Karpas-422 (cell line): ENCODE data around the gene ARHGAP4. TPM values are rescaled to one million over a fixed set of nuclear protein-coding genes. Genes with fewer than 3 reads are reported as not detected.

Source experiments
- DNase-seq: peaks from one replicate; pipeline ENCODE4 v3.0.0-alpha.2; 2015
- H2AFZ ChIP-seq: fragments of 200-600 bp; sonication (generic); 2 replicates; pipeline ENCODE4 v1.6.1; 2014; ENCODE audit warnings: antibody characterized with exemption, low read length, mixed read lengths
- H3K27ac ChIP-seq: fragments of 200-600 bp; sonication (generic); 2 replicates; pipeline ENCODE4 v1.5.1; 2014; ENCODE audit warnings: mild to moderate bottlenecking, low read length, moderate library complexity
- H3K27me3 ChIP-seq: fragments of 200-600 bp; sonication (generic); 2 replicates; pipeline ENCODE4 v1.6.1; 2014; ENCODE audit warnings: low read length, mixed read lengths
- H3K36me3 ChIP-seq: fragments of 200-600 bp; sonication (generic); 2 replicates; pipeline ENCODE4 v1.6.1; 2014; ENCODE audit warnings: low read length, mixed read lengths; ENCODE audit not compliant: insufficient read depth
- H3K4me1 ChIP-seq: fragments of 200-600 bp; sonication (generic); 2 replicates; pipeline ENCODE4 v1.6.1; 2014; ENCODE audit warnings: mild to moderate bottlenecking, low read length, mixed read lengths
- H3K4me2 ChIP-seq: fragments of 200-600 bp; sonication (generic); 2 replicates; pipeline ENCODE4 v1.6.1; 2014; ENCODE audit warnings: low read length, low read depth, mild to moderate bottlenecking; ENCODE audit not compliant: poor library complexity, severe bottlenecking
- H3K4me3 ChIP-seq: fragments of 200-600 bp; sonication (generic); 2 replicates; pipeline ENCODE4 v1.5.1; 2014; ENCODE audit warnings: mild to moderate bottlenecking, antibody characterized with exemption, low read length, mixed read lengths
- H3K79me2 ChIP-seq: fragments of 200-600 bp; sonication (generic); 2 replicates; pipeline ENCODE4 v1.6.1; 2014; ENCODE audit warnings: mild to moderate bottlenecking, low read length, mixed read lengths
- H3K9ac ChIP-seq: fragments of 200-600 bp; sonication (generic); 2 replicates; pipeline ENCODE4 v1.6.0; 2014; ENCODE audit warnings: low read length
- H3K9me2 ChIP-seq: fragments of 200-600 bp; sonication (generic), shearing (Covaris generic); replicated peaks from 2 replicates; pipeline ENCODE4 v1.6.0; 2014; ENCODE audit warnings: mild to moderate bottlenecking, low read length, moderate library complexity; ENCODE audit not compliant: insufficient read depth
- H3K9me3 ChIP-seq: fragments of 300-700, 200-600 bp; sonication (generic); 2 replicates; pipeline ENCODE4 v1.6.1; 2014; ENCODE audit warnings: low read length, mixed read lengths
- H4K20me1 ChIP-seq: fragments of 200-600 bp; sonication (generic); 2 replicates; pipeline ENCODE4 v1.6.1; 2014; ENCODE audit warnings: mild to moderate bottlenecking, antibody characterized with exemption, low read length, low read depth; ENCODE audit not compliant: insufficient read depth
- total RNA-seq: library from RNA; depleted of rRNA; stranded (reverse); fragments of >200 nt; shearing (Covaris generic); gene quantifications from 2 replicates; pipeline ENCODE4 v1.2.3, GENCODE V29; 2014; ENCODE audit warnings: low replicate concordance

Gene ARHGAP4
- total RNA-seq, 1 experiment from 2014 or later, result 104 TPM

DNA sequence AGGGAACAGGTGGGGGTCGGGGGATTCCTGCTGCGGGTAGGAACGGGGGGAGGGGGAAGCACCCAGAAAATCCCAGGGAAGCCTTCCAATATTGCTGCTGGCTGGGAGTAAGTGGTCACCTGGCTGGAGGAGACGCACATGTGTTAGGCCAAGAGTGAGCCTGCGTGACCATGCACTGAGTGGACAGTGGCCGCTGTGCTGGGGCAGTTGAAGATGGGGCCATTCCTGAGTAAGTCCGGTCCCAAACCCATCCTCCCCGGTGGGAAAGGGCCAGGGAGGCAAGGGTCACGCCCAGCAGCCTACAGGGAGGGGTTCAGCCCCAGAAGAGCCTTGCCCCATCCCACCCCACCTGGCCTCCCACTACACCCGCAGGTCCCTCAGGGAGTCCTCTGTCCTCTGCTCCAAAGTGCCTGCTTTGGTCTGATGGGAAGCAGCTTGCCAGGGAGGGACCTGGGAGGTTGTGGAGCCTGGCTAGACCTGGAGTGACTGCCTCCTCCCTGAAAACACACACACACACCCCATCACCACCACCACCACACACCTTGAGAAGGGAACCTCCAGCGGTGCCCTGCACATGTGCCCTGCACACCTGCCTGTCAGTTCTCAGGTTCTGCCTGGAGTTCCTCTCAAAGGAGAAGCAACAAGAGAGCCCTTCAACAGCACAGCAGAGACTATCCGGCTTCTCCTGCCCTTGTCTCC is 46.2 kb downstream of the ARHGAP4 start:
- Histone ChIP-seq H2AFZ (no peak overlapping the region), H3K9me2 (no peaks in the 10 kb centered on the region), H3K9ac (no peak overlapping the region), H3K4me3 (no peak overlapping the region), H3K36me3 (no peaks in the 10 kb centered on the region), H3K27me3 (no peaks in the 10 kb centered on the region), H3K79me2 (no peaks in the 10 kb centered on the region), H3K4me1 (no peaks in the 10 kb centered on the region), H3K27ac (no peak overlapping the region), H4K20me1 (0 out of 2 replicates have a peak, but pooled peaks cover 5% of the 10 kb centered on the region), H3K9me3 (no peaks in the 10 kb centered on the region), H3K4me2 (no peak overlapping the region)
- no peak for DNase-seq

DNA sequence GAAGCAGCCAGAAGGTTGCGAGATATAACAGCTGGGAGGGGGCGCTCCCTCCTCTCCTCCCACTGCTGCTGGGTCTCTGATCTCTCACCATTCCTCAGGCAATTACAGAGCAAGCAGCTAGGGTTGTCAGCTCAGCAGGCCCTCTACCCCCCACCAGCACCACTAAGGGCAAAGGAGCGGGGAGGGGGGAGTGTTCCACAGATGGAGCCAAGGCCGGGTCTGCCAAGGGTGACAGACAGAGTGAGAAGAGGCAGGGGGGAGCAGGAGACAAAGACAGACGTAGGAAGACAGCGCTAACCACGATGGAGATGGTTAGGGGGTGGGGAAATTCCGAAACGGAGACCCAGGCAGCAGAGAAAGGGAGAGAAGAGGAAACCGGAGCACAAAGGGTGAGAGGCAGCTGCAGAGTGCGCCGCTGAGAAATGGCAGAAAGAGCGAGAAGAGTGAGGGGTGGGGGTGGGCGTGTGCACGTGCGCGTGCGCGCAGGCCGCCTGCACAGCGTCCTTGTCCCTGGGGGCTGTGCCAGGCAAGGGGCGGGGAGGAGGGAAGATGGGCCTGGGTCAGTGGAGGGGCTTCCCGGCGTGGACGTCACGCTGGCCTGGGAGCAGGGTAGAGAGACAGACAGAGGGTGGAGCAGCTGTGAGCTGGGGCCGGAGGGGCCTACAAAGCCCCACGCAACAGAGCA is 47.0 kb downstream of the ARHGAP4 start:
- Histone ChIP-seq H3K9ac (no peak overlapping the region), H3K9me3 (no peaks in the 10 kb centered on the region), H3K27ac (no peak overlapping the region), H3K36me3 (no peaks in the 10 kb centered on the region), H3K9me2 (no peaks in the 10 kb centered on the region), H3K4me1 (no peaks in the 10 kb centered on the region), H2AFZ (no peak overlapping the region), H3K79me2 (no peaks in the 10 kb centered on the region), H3K4me2 (no peak overlapping the region), H3K27me3 (no peaks in the 10 kb centered on the region), H4K20me1 (0 out of 2 replicates have a peak, but pooled peaks cover 5% of the 10 kb centered on the region), H3K4me3 (no peak overlapping the region)
- no peak for DNase-seq

DNA sequence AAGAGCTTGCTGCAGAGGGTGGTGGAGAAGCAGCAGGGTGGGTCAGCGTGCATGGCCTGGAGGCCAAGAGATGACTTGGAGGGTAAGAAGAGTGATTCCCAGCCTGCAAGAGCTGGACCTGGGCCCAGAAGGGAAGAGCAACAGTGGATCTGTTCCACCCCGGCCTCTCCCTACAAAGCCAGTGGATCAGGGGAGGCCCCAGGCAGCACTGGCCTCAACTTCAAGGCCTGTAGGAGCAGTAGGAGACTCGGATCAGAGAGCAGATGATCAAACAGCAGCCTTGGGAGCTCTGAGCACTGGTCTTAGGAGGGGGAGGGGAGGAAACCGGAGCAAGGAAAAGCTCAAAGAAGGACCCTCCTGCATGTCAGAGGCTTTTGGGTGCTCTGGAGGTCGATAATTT is 47.7 kb downstream of the ARHGAP4 start:
- Histone ChIP-seq H4K20me1 (0 out of 2 replicates have a peak, but pooled peaks cover 5% of the 10 kb centered on the region), H2AFZ (no peak overlapping the region), H3K36me3 (no peaks in the 10 kb centered on the region), H3K27ac (no peak overlapping the region), H3K79me2 (no peaks in the 10 kb centered on the region), H3K4me2 (no peak overlapping the region), H3K4me3 (no peak overlapping the region), H3K9me3 (no peaks in the 10 kb centered on the region), H3K27me3 (no peaks in the 10 kb centered on the region), H3K9me2 (no peaks in the 10 kb centered on the region), H3K9ac (no peak overlapping the region), H3K4me1 (no peaks in the 10 kb centered on the region)
- no peak for DNase-seq

DNA sequence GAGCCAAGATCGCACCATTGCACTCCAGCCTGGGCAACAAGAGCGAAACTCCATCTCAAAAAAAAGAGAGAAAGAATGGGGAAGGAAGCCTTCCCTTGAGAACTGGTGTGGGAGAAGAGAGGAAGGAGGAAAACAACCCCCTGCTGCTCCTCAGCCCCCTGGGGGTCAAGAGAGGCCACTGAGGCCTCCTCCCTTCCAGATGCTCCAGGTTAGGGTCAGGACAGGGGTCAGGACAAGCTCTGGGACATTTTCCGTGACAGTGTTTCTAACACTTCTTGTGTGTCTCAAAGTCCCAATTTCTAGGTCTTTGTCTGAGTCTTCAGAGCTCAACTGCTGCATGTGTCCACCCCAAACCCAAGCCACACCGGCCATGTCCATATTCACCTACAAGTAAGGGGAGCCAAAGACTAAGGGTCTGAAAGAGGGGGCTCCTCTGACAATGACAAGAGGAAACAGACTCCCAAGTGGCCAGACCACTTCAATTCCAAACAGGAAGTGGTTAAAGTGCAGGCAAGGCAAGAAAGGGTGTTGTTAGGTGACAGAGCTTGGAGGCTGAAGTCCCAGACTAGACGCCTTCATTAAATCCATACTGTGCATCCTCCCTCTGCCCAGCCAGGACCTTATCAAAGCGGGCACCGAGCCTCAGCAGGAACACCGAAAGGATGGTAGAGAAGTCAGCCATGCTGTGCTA is 48.3 kb downstream of the ARHGAP4 start:
- Histone ChIP-seq H3K4me2 (no peak overlapping the region), H3K4me3 (no peak overlapping the region), H3K9me2 (no peaks in the 10 kb centered on the region), H3K27me3 (no peaks in the 10 kb centered on the region), H3K79me2 (no peaks in the 10 kb centered on the region), H4K20me1 (0 out of 2 replicates have a peak, but pooled peaks cover 5% of the 10 kb centered on the region), H3K27ac (no peak overlapping the region), H3K9me3 (no peaks in the 10 kb centered on the region), H3K4me1 (no peaks in the 10 kb centered on the region), H2AFZ (no peak overlapping the region), H3K36me3 (no peaks in the 10 kb centered on the region), H3K9ac (no peak overlapping the region)
- no peak for DNase-seq

DNA sequence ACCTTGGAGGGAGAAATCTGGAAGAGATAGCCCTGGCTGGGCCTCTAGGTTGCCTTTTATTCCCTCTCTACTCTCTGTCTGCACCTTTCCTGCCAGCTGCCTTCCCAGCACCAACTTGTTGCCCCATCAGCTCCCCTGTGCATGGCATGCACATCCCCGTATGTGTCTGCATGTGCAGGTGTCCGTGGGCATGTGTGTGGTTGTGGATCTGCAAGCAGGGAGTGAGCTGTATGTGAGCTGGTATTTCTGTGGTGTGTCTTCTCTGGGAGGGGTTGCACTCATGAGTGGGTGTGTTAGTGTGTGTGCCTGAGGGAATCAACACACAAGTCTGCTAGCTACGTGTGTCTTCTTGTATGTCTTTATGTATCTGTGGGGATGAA is 50.0 kb downstream of the ARHGAP4 start:
- no peak overlapping the region for H2AFZ ChIP-seq
- H3K4me3 ChIP-seq, result no peak overlapping the region
- H3K9me3 ChIP-seq, result no peaks in the 10 kb centered on the region
- H3K4me2 ChIP-seq, result no peak overlapping the region
- H3K9ac ChIP-seq, result no peak overlapping the region
- H4K20me1 ChIP-seq, result 0 out of 2 replicates have a peak, but pooled peaks cover 5% of the 10 kb centered on the region
- no peak for DNase-seq
- no peaks in the 10 kb centered on the region for H3K9me2 ChIP-seq
- H3K27ac ChIP-seq, result no peak overlapping the region
- H3K27me3 ChIP-seq, result no peaks in the 10 kb centered on the region
- H3K4me1 ChIP-seq, result no peaks in the 10 kb centered on the region
- H3K36me3 ChIP-seq, result no peaks in the 10 kb centered on the region
- H3K79me2 ChIP-seq, result no peaks in the 10 kb centered on the region

DNA sequence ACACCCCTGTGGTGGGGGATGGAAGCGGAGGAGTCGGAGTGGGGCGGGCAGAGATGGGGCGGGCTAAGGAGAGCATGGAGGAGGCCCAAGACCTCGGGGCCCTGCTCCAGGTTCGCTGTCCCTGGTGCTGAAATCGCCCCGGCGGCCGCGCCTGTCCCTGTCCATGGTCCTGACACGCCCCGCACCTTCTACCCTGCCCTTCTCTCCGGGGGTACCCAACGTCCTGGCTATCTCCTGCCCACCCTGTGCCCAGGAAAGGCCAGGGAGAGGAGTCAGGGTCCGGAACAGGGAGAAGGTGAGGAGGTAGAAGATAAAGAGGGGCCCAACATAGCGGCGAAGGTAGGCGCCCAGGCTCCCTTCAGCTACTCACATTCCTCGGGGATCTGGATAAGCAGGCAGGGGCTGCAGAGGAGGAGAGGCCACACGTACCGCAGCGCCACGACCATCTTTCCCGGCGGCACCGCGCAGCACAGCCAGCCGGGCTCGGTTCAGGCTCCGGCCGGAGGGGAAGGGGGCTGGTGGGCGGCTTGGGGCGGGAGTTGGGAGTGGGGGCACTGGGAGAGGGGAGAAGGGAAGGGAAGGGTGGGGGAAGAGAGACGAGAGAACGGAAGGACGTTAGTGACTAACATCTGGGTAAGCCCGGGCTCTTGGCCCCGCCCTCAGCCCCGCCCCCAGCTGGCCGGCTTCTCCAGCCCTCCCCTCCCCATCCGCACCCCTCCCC is 50.5 kb downstream of the ARHGAP4 start:
- H3K27ac ChIP-seq, result no peak overlapping the region

DNA sequence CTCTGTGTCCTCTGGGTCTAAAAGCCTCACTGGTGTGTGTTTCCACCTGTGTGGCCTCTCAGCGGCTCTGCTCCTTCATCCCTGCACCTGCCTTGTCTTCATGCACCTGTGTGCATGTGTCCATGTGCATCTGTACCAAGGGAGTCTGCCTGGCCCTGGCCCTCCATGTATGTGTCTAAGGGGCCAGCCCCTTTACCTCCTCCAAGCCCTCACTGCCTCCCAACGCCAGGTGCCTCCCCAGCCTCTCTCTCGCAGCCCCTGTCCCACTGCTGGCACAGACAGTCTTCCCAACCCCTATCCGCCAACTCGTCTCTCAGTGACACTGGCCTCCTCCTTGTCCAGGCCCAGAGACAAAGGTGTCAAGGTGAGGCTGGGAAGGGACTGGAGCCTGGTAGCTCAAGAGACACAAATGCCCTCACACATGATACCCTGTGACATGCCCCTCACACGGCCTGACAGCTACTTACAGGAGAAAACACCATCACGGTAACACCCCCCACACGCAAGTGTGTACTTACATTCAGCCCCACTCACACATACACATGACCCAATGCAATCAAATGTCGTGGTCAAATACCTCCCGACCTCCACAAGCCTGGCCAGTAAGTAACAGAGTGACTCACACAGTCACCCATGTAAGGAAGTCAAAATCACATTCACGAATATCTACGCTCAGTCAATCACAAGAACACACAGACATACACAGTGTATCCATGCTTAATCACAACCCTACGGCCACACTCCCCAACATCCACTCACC is 51.5 kb downstream of the ARHGAP4 start:
- Histone ChIP-seq H4K20me1 (0 out of 2 replicates have a peak, but pooled peaks cover 5% of the 10 kb centered on the region), H3K9me3 (no peaks in the 10 kb centered on the region), H3K79me2 (no peaks in the 10 kb centered on the region), H3K9ac (no peak overlapping the region), H3K4me2 (no peak overlapping the region), H3K36me3 (no peaks in the 10 kb centered on the region), H3K27ac (no peak overlapping the region), H3K4me1 (no peaks in the 10 kb centered on the region), H3K4me3 (no peak overlapping the region), H2AFZ (no peak overlapping the region), H3K9me2 (no peaks in the 10 kb centered on the region), H3K27me3 (no peaks in the 10 kb centered on the region)
- no peak for DNase-seq

More for the DNA sequence above, 50.5 kb downstream of the ARHGAP4 start:
- H3K9ac ChIP-seq, result no peak overlapping the region
- H3K9me2 ChIP-seq, result no peaks in the 10 kb centered on the region
- H3K27me3 ChIP-seq, result no peaks in the 10 kb centered on the region
- 0 out of 2 replicates have a peak, but pooled peaks cover 5% of the 10 kb centered on the region for H4K20me1 ChIP-seq
- DNase-seq, result peak; percentile 75
- no peak overlapping the region for H2AFZ ChIP-seq
- H3K4me1 ChIP-seq, result no peaks in the 10 kb centered on the region
- H3K4me2 ChIP-seq, result no peak overlapping the region
- no peaks in the 10 kb centered on the region for H3K36me3 ChIP-seq
- H3K4me3 ChIP-seq, result no peak overlapping the region
- no peaks in the 10 kb centered on the region for H3K9me3 ChIP-seq
- H3K79me2 ChIP-seq, result no peaks in the 10 kb centered on the region
